Stimulated activated CD8-positive, alpha-beta memory T cell treated with anti-CD3 and anti-CD28 coated beads, Interleukin-4, amount 100 ng/mL, for 1 hour (primary cell): Measurements from ENCODE around the gene MAPK4.

Experiments
- DNase-seq, 2 donors: peaks; one replicate each; pipeline ENCODE4 v3.0.0-alpha.2; 2020; ENCODE audit warnings: low read depth in 2 of 2, low spot score in 1 of 2

MAPK4 gene

GRCh38 chr18:50653402-50654093, 93.7 kb downstream of the MAPK4 start:
- DNase-seq: no peak

DNA sequence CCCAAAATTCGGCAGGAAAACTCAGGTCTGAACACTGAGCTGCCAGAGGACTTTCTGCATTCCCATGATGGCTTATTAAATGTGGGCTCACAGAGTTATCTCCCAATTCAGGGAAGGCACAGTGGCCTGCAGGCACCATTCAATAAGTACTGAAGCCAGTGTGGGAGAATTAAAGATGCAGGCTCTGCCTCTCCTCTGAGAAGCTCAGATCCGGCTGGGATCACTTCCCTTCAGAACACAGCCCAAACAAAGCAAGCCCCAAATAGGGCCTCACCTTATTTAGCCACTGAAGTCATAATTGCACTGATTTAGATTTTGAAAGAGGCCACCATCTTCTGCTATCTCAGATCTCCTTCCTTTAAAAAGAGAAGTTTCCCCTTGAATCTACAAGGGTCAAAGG, 94.3 kb downstream of the MAPK4 start:
- no peak for DNase-seq

- no peak for DNase-seq
Observed at GRCh38 chr18:50654658-50655550, 95.0 kb downstream of the MAPK4 start.

DNA sequence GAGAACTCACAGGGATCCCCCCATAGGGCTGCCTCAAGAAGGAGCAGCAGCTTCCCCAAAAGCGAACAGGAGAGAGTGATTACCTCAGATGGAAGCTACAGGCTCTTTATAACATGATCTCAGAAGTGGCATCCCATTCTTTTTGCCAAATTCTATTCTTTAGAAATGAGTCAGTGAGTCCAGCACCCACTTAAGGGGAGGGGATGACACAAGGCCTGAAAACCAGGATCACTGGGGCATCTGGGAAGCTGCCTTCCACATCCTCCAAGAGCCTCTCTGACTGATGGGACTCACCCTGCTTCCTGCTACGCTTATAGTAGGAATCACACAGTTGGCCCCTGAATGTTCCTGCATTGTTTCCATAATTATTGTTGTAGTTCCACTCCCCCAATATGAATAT, 96.5 kb downstream of the MAPK4 start:
- DNase-seq: no peak

- DNase-seq: no peak
Observed at GRCh38 chr18:50656841-50657470, 97.1 kb downstream of the MAPK4 start.

- no peak for DNase-seq
Observed at GRCh38 chr18:50658601-50659000, 98.7 kb downstream of the MAPK4 start.

DNA sequence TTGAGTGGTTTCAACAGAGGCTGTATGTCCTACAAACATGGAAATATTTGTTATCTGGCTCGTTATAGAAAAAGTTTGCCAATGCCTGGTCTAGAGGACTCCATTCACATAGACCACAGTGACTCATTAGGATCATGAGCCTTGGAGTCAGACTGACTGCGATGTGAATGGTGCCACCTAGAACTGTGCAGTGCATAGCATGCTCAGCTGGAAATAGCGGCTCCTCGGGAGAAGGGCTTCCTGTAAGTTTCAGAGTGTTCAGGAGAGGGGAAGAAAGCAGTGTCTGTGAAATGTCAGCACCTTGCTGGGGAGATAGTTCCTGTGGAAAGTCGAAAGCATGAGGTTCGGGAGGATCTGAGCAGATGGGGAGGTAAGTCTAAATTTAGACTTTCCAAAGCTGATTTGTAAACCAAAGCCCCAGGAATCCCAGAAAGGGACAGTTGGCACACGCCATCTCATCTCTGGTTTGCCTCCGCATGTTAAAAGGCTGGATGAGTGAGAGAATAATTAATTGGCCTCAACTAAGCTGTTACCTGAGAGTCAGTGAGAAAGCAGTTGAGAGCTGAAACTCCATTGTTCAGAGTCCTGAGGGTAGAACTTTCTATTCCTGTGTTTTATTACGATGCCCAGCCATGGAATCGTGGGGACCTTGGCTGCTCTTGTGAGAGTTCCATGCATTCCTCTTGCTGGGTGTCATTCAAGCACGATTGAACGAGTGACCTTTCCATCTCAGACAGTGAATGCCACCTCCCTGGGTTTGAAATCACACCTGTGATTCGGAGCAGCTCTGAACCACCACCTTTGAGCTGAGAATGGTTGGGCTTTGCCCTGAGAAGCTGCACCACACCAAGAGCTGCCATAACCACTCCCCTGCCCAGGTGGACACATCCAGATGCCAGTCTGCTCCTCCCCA, 99.5 kb downstream of the MAPK4 start:
- no peak for DNase-seq

DNA sequence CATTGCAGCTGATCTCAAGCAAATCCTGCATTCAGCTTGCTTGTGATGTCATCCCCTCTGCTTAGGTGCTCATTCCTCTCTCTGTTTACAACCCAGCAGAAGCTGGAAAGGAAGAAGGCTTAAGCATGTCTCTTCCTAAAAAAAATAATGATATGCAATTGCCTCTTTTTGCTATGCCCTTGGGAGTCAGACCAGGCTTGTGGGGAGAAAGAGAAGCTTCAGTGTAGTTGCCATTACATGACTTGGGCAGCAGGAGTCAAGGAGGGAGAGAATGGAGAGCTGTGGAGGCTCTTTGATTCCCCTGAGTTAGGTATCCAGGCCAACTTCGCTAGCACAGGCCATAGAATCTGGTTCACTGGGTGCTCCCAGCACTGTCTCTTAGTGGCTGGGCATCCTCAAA, 101.1 kb downstream of the MAPK4 start:
- no peak for DNase-seq

DNA sequence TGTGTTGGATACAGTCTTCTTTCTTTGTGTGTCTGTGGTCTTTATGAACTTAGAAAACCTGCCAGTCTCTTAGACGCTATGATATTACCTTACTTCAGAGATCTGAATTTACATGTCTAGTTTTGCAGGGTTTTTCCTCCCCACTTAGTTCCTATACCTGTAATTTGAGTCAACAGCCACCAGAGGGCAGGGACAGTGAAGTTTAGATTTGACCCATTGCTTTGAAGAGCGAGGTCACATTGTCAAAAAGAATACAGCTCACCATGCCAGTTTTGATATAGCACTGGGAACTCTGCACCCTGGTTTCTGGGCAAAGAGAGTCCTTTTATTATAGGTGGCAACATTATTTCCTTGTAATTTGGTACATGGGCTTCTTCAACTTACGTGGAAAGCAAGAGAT, 102.3 kb downstream of the MAPK4 start:
- no peak for DNase-seq

- no peak for DNase-seq
Observed at GRCh38 chr18:50662775-50663383, 103.0 kb downstream of the MAPK4 start.

DNA sequence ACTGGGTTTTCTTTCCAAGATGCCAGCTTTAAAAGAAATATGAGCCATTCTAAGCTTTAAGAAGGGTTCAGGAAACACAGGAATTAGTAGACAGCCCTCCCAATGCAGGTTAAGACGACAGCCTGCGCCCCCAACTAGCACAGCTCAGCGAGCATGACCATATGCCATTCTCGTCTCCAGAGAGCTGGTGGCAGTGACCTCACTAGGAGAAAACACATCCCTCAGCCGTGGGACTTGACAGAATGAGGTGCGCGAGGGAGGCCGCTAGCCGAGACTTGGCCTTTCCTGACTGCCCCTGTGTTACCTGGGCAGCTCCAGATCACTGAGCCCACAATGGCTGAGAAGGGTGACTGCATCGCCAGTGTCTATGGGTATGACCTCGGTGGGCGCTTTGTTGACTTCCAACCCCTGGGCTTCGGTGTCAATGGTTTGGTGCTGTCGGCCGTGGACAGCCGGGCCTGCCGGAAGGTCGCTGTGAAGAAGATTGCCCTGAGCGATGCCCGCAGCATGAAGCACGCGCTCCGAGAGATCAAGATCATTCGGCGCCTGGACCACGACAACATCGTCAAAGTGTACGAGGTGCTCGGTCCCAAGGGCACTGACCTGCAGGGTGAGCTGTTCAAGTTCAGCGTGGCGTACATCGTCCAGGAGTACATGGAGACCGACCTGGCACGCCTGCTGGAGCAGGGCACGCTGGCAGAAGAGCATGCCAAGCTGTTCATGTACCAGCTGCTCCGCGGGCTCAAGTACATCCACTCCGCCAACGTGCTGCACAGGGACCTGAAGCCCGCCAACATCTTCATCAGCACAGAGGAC, 103.9 kb downstream of the MAPK4 start:
- no peak for DNase-seq

GRCh38 chr18:50665015-50665414, 105.1 kb downstream of the MAPK4 start:
- no peak for DNase-seq

GRCh38 chr18:50665519-50665918, 105.6 kb downstream of the MAPK4 start:
- DNase-seq: no peak

DNA sequence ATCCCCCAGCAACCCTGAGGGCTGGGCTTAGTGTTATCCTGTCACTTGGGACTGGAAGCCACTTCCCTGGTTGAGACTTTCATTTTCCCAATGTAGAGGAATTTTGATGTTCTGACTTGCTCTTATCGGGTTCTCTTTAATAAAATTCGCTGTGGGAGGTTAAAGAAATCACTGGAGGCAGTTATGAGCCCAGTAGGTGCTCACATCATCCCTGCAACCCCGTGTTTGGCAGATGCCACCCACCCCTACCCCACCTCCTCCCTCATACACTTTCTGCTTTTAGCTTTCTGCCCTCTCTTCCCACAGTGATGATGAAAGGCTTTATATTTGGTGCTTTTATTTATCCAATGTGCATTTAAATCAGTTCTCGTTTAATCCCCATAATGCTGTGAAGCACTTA, 106.6 kb downstream of the MAPK4 start:
- no peak for DNase-seq

DNA sequence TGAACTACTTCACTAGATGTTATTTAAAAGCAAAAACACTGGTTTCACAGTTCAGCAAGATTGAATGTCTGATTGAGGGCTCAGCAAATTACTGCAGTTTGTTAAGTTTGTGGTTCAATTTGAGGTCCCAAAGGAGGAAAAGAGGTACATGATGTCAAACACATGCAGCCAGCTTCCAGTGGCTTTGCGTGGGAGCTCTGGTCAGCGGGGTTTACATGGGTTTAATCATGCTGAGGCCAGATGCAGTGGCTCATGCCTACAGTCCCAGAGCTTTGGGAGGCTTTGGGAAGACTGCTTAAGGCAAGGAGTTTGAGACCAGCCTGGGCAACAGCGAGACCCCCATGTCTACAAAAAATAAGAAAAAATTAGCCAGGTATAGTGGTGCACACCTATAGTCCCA, 111.5 kb downstream of the MAPK4 start:
- no peak for DNase-seq

GRCh38 chr18:50674307-50674980, 114.6 kb downstream of the MAPK4 start:
- DNase-seq: no peak

- DNase-seq: no peak
Observed at GRCh38 chr18:50675043-50675442, 115.2 kb downstream of the MAPK4 start.

GRCh38 chr18:50678651-50679050, 118.8 kb downstream of the MAPK4 start:
- DNase-seq: no peak

DNA sequence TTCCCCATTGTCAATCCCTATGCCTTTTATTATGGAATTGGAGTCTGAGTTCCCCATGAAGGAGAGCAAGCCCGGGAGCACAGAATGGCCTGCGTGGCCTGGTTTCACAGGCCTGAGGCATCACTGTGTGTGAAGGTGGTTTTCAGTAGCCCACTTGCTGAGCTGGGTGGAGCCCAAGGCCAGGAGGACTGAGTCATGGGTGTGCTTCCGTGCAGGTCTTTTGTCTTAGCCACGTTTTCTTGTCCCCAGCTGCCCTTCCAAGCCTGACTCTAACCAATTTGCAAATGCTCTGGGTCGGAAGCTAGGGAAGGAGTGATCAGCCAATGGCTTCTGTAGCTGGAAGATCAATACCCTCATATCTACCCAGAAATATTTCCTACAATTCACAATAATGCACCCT, 119.2 kb downstream of the MAPK4 start:
- no peak for DNase-seq
